Bone marrow (tissue), 2 donors: Measurements from ENCODE around the gene FARP1.

ENCODE experiments used
- DNase-seq, 2 donors: peaks; one replicate each; lab custom pipeline; 2025; lab: John Stamatoyannopoulos, UW

The FARP1 gene

DNA sequence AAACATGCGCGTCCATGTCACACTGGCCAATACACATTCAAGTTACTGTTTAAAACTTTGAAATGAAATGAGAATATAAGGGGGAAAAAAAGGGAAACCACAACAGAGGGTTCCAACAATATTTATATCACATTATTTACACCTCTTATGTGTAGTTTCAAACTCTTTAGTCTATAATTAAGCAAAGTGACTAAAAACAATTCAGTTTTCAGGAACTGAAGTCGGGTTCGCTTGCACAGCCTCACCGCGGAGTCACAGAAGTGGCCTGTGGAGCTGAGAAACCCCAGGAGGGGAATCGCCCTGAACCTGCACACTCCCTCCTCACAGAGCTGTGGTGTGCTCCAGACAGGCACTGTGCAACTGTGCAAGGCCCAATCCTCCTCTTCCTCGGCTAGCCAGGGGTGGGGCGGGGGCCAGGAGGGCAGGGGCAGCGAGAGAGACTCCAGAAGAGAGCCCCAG is 358.1 kb downstream of the FARP1 start:
- no peak for DNase-seq

- DNase-seq = no peak
Observed at GRCh38 chr13:98503175-98504028, 360.5 kb downstream of the FARP1 start.

DNA sequence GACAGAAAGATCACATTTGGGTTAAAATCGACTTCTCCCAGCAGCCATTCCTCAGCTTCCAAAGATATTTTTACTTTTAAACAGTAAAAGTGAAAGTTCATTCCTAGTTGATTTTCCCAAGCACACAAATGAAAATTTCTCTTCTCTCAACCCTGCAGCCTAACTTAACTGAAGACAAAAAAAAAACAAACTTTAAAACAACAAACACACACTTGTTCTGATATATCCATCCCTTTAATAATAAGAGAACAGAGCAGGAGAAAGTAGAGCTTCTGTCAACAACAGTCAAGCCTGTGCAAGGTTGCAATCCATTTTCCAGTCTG is 361.1 kb downstream of the FARP1 start:
- no peak for DNase-seq

DNA sequence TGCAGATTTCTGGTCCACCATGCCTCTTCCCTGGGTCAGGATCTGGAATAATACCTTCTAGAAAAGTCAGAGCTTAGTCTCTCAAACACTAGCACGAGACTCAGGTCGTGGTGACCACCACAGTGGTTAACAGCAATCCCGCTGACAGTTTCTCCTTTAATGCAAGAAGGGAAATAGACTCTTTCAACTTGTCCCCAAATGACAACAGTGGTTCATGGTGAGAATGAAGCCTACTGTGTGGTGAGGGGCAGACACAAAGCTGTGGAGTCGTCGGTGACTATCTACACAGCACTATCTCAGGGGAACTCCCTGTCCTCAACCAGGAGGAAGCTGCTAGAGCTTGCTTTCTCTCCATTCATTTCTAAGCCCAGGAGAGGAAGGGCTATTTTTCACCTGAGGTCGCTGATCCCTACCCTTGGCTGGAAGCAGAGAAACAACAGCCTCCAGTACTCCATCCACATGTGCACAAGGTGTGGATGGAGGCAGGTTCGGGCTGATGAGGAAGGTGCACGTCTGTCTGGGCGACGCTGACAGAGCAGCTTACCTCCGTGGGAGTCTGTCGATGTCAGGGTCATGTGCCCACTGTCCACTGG is 361.6 kb downstream of the FARP1 start:
- no peak for DNase-seq
